Mesenteric fat pad (tissue), 1 donor: ENCODE data around the gene HIVEP3. TPM values are rescaled to one million over a fixed set of nuclear protein-coding genes. Genes with fewer than 3 reads are reported as not detected.

ENCODE experiments used
- DNase-seq: peaks from one replicate; pipeline ENCODE4 v3.0.0-alpha.2; 2020; ENCODE audit warnings: low spot score
- total RNA-seq: library from RNA; stranded (reverse); fragmentation: NEBNext Ultra II Directional; extraction: Animal tissue kit (Norgen Biotek cat#: 25700); gene quantifications from one replicate; pipeline ENCODE4 v1.2.1, GENCODE V29; 2021
- donor health status: DM: yes; HTN: yes; CAD: no.

The HIVEP3 gene
- total RNA-seq, 1 donor from 2014 or later = 19.9 TPM

- peak; percentile 53 for DNase-seq
Observed at GRCh38 chr1:41670217-41670957, 248.3 kb downstream of the HIVEP3 start.

- DNase-seq = peak; percentile 71
Observed at GRCh38 chr1:41668967-41669366, 249.8 kb downstream of the HIVEP3 start.

- DNase-seq = no peak
Observed at GRCh38 chr1:41668054-41668660, 250.6 kb downstream of the HIVEP3 start.

GRCh38 chr1:41666981-41667631, 251.6 kb downstream of the HIVEP3 start:
- no peak for DNase-seq

GRCh38 chr1:41665962-41666917, 252.5 kb downstream of the HIVEP3 start:
- DNase-seq = no peak

GRCh38 chr1:41664861-41665640, 253.7 kb downstream of the HIVEP3 start:
- DNase-seq = no peak

- no peak for DNase-seq
Observed at GRCh38 chr1:41663671-41664400, 254.9 kb downstream of the HIVEP3 start.

- no peak for DNase-seq
Observed at GRCh38 chr1:41662765-41663437, 255.8 kb downstream of the HIVEP3 start.

- DNase-seq = no peak
Observed at GRCh38 chr1:41662061-41662764, 256.5 kb downstream of the HIVEP3 start.

- no peak for DNase-seq
Observed at GRCh38 chr1:41661428-41662060, 257.2 kb downstream of the HIVEP3 start.

GRCh38 chr1:41660570-41661427, 257.9 kb downstream of the HIVEP3 start:
- DNase-seq = no peak

GRCh38 chr1:41659903-41660302, 258.8 kb downstream of the HIVEP3 start:
- DNase-seq = peak; percentile 26

- DNase-seq = no peak
Observed at GRCh38 chr1:41659159-41659495, 259.6 kb downstream of the HIVEP3 start.

GRCh38 chr1:41658431-41659158, 260.1 kb downstream of the HIVEP3 start:
- DNase-seq = peak; percentile 68

GRCh38 chr1:41657679-41658295, 260.9 kb downstream of the HIVEP3 start:
- peak; percentile 65 for DNase-seq
